ENCODE measurements around the gene STPG2. TPM values are rescaled to one million over a fixed set of nuclear protein-coding genes. Genes with fewer than 3 reads are reported as not detected.

STPG2 gene
- total and polyA plus RNA-seq, 7 donors: 0.06 to 0.71 (median 0.33) TPM; not detected in 4

- no peak overlapping the region for H3K27ac ChIP-seq
- WGBS, 2 donors: 80 to 88% methylated on average over 3 of the region's 3 CpGs
- no peak for DNase-seq
- no peaks in the 10 kb centered on the region for H3K27me3 ChIP-seq
- H3K4me3 ChIP-seq: no peak overlapping the region
- no peaks in the 10 kb centered on the region for H3K9me3 ChIP-seq
- H3K36me3 ChIP-seq: no peaks in the 10 kb centered on the region
- TF ChIP-seq EP300 (IDR thresholded peaks at IDR 0.05) (no peak), POLR2A (IDR thresholded peaks at IDR 0.05) (no peak), POLR2AphosphoS5 (IDR thresholded peaks at IDR 0.05) (no peak)
- TF ChIP-seq, protein P1, sequence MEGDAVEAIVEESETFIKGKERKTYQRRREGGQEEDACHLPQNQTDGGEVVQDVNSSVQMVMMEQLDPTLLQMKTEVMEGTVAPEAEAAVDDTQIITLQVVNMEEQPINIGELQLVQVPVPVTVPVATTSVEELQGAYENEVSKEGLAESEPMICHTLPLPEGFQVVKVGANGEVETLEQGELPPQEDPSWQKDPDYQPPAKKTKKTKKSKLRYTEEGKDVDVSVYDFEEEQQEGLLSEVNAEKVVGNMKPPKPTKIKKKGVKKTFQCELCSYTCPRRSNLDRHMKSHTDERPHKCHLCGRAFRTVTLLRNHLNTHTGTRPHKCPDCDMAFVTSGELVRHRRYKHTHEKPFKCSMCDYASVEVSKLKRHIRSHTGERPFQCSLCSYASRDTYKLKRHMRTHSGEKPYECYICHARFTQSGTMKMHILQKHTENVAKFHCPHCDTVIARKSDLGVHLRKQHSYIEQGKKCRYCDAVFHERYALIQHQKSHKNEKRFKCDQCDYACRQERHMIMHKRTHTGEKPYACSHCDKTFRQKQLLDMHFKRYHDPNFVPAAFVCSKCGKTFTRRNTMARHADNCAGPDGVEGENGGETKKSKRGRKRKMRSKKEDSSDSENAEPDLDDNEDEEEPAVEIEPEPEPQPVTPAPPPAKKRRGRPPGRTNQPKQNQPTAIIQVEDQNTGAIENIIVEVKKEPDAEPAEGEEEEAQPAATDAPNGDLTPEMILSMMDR (IDR thresholded peaks at IDR 0.05): no peak
- no peaks in the 10 kb centered on the region for H3K4me1 ChIP-seq
- intact Hi-C loops (cut with DNase I): no loop called here
Observed at GRCh38 chr4:97952763-97953162, 190.5 kb downstream of the STPG2 start.

- DNase-seq: no peak
- intact Hi-C loops (cut with DNase I): no loop called here
- no peaks in the 10 kb centered on the region for H3K4me1 ChIP-seq
- no peaks in the 10 kb centered on the region for H3K36me3 ChIP-seq
- H3K9me3 ChIP-seq: no peaks in the 10 kb centered on the region
- no peak overlapping the region for H3K27ac ChIP-seq
- H3K27me3 ChIP-seq: no peaks in the 10 kb centered on the region
- H3K4me3 ChIP-seq: no peak overlapping the region
- no peak for TF ChIP-seq EP300 (IDR thresholded peaks at IDR 0.05)
- TF ChIP-seq POLR2A (IDR thresholded peaks at IDR 0.05): no peak
- TF ChIP-seq POLR2AphosphoS5 (IDR thresholded peaks at IDR 0.05): no peak
Observed at GRCh38 chr4:97950836-97951235, 192.4 kb downstream of the STPG2 start.

DNA sequence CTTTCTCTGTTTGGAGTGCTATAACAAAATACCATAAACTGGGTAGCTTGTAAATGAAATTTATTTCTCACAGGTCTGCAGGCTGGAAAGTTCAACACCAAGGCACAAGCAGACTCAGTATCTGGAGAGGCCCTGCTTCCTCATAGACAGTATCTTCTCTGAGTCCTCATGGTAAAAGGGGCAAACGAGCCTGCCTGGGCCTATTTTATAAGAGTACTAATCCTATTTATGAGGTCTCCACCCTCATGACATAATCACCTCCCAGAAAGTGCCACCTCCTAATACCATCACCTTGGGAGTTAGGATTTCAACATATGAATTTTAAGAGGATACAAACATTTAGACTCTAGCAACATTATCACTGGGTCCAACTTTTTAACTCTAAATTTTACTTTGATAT lies 200.3 kb downstream of the STPG2 start:
- peaks cover 0 to 7% (median 5%) of the 10 kb centered on the region in 4 donors for H3K9me3 ChIP-seq
- H3K36me3 ChIP-seq: no peaks in the 10 kb centered on the region
- intact Hi-C loops (cut with DNase I): no loop called here
- DNase-seq: no peak
- WGBS, 2 donors: 18 to 47% methylated on average over 1 of the region's 1 CpG
- H3K4me3 ChIP-seq: no peak overlapping the region
- H3K27ac ChIP-seq: no peak overlapping the region
- TF ChIP-seq POLR2A (IDR thresholded peaks at IDR 0.05) (no peak), POLR2AphosphoS5 (IDR thresholded peaks at IDR 0.05) (no peak), EP300 (IDR thresholded peaks at IDR 0.05) (no peak)
- TF ChIP-seq, protein P1 (IDR thresholded peaks at IDR 0.05): no peak
- H3K27me3 ChIP-seq: no peaks in the 10 kb centered on the region
- no peaks in the 10 kb centered on the region for H3K4me1 ChIP-seq

DNA sequence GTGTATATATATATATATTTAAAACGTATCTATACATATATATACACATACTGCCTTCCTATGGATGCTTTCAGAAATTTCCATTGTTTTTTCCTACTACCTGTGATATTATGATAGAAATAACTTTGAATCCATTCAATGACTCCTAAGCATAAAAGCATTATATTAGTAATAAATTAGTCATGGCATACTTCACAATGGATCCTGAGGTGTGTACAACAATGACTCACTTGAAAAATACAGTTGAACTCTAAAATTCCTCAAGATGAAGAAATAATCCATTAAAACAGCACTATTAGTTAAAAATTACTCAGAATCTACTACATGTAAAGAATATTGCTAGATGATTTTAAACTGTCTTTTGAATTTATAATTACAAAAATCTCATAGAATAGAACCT lies 201.1 kb downstream of the STPG2 start:
- H3K4me1 ChIP-seq: no peaks in the 10 kb centered on the region
- no peak for DNase-seq
- H3K36me3 ChIP-seq: no peaks in the 10 kb centered on the region
- H3K27me3 ChIP-seq: no peaks in the 10 kb centered on the region
- H3K9me3 ChIP-seq: peaks cover 4 to 7% (median 5%) of the 10 kb centered on the region in 4 donors
- intact Hi-C loops (cut with DNase I): no loop called here
- TF ChIP-seq, protein P1 (IDR thresholded peaks at IDR 0.05): no peak
- TF ChIP-seq POLR2A (IDR thresholded peaks at IDR 0.05) (no peak), EP300 (IDR thresholded peaks at IDR 0.05) (no peak), POLR2AphosphoS5 (IDR thresholded peaks at IDR 0.05) (no peak)
- 52 to 77% methylated on average over 1 of the region's 1 CpG for whole genome bisulfite sequencing, 2 donors
- H3K4me3 ChIP-seq: no peak overlapping the region
- no peak overlapping the region for H3K27ac ChIP-seq

GRCh38 chr4:97938141-97938540 lies 205.1 kb downstream of the STPG2 start:
- TF ChIP-seq POLR2A (IDR thresholded peaks at IDR 0.05) (no peak), EP300 (IDR thresholded peaks at IDR 0.05) (no peak), POLR2AphosphoS5 (IDR thresholded peaks at IDR 0.05) (no peak)
- TF ChIP-seq, protein P1 (IDR thresholded peaks at IDR 0.05): no peak
- Histone ChIP-seq H3K27ac (no peak overlapping the region), H3K9me3 (peaks cover 4 to 7% (median 5%) of the 10 kb centered on the region in 4 donors), H3K36me3 (no peaks in the 10 kb centered on the region), H3K4me3 (no peak overlapping the region), H3K4me1 (no peaks in the 10 kb centered on the region), H3K27me3 (no peaks in the 10 kb centered on the region)
- WGBS, 2 donors: 90 to 91% methylated on average over 7 of the region's 7 CpGs
- no peak for DNase-seq
- intact Hi-C loops (cut with DNase I): no loop called here
